ENCODE data around the gene PTPRQ. TPM values are rescaled to one million over a fixed set of nuclear protein-coding genes. Genes with fewer than 3 reads are reported as not detected.

Gene PTPRQ
- total and polyA plus RNA-seq, 9 of the 15 experiments (the other 6 are each of a cell fraction or from before 2014, with no cell fraction given), result not detected

- ChIA-PET POLR2A (no interaction called here), CTCF (ENCODE audit: low intra/inter-chr PET ratio) (no interaction called here)
- Histone ChIP-seq H3K36me3 (ENCODE audit: control insufficient read depth, insufficient read depth, low read length) (no peaks in the 10 kb centered on the region), H3K4me2 (ENCODE audit: insufficient read depth, low read length) (no peak overlapping the region), H3K4me3 (no peak overlapping the region), H3K9ac (ENCODE audit: insufficient read depth in 1 of 2, low read depth in 2 of 2, low read length in 2 of 2) (no peak overlapping the region), H3K27me3 (ENCODE audit: control insufficient read depth in 2 of 2, insufficient read depth in 2 of 2, low read length in 2 of 2) (no peaks in the 10 kb centered on the region), H3K27ac (ENCODE audit: extremely low read depth, low read depth, low read length) (no peak overlapping the region), H3K79me2 (ENCODE audit: control insufficient read depth, insufficient read depth, low read length) (no peaks in the 10 kb centered on the region), H2AFZ (ENCODE audit: low read depth, low read length) (no peak overlapping the region), H3K9me1 (ENCODE audit: control insufficient read depth, insufficient read depth, low read length) (no peaks in the 10 kb centered on the region), H3K4me1 (replicated peaks in 1 of 2; ENCODE audit: control insufficient read depth in 2 of 2, insufficient read depth in 2 of 2, low read length in 2 of 2) (no peaks in the 10 kb centered on the region), H3K9me3 (replicated peaks; ENCODE audit: control insufficient read depth, insufficient read depth, low read depth, low read length) (no peaks in the 10 kb centered on the region), H4K20me1 (replicated peaks; ENCODE audit: control insufficient read depth, insufficient read depth, low read length) (no peaks in the 10 kb centered on the region)
- intact Hi-C loops (cut with micrococcal nuclease), result no loop called here
- FAIRE-seq (no peak), ATAC-seq (no peak), DNase-seq (ENCODE audit: extremely low read depth in 1 of 4, low spot score in 3 of 4) (no peak)
- BruUV-seq (replicated peaks), result no TSS peak
- in situ Hi-C loops (cut with MboI), result no loop called here
- TF ChIP-seq PML (IDR thresholded peaks at IDR 0.05; ENCODE audit: low read length), result no peak
- no peak for TF ChIP-seq ZNF551 (CRISPR knock-in tag; IDR thresholded peaks at IDR 0.05)
- TF ChIP-seq CHD2 (IDR thresholded peaks at IDR 0.05; ENCODE audit: low read depth, low read length), result no peak
- no peak for TF ChIP-seq GABPB1 (CRISPR knock-in tag; IDR thresholded peaks at IDR 0.05)
- TF ChIP-seq LCOR (CRISPR knock-in tag; IDR thresholded peaks at IDR 0.05), result no peak
- no peak for TF ChIP-seq PHB (CRISPR knock-in tag; IDR thresholded peaks at IDR 0.05)
- no peak for TF ChIP-seq ZNF407 (IDR thresholded peaks at IDR 0.05; ENCODE audit: low read depth)
- TF ChIP-seq ZNF699 (CRISPR knock-in tag; IDR thresholded peaks at IDR 0.05; ENCODE audit: insufficient replicate concordance), result no peak
- no peak for TF ChIP-seq TEAD2 (tag; IDR thresholded peaks at IDR 0.05)
- no peak for TF ChIP-seq RFX5 (IDR thresholded peaks at IDR 0.05; ENCODE audit: low read depth, low read length)
- no peak for TF ChIP-seq ZNF316 (IDR thresholded peaks at IDR 0.05)
- no peak for TF ChIP-seq ZNF444 (CRISPR knock-in tag; IDR thresholded peaks at IDR 0.05)
- TF ChIP-seq TFAM (CRISPR knock-in tag; conservative IDR thresholded peaks at IDR 0.05), result no peak
- TF ChIP-seq GTF2B (IDR thresholded peaks at IDR 0.05; ENCODE audit: extremely low read depth, insufficient read length), result no peak
- no peak for TF ChIP-seq NCOR1 (IDR thresholded peaks at IDR 0.05)
- no peak for TF ChIP-seq ZZZ3 (IDR thresholded peaks at IDR 0.05)
- TF ChIP-seq GABPB2 (CRISPR knock-in tag; conservative IDR thresholded peaks at IDR 0.05), result no peak
These were observed 183.7 kb downstream of the PTPRQ start for GRCh38 chr12:80627782-80628181.

Measured in K562 (cell line).